NCI-H345 treated with DMSO at 0.1 percent for 48 hours (cell line): ENCODE data around the gene ETNK2.

Experiments
- DNase-seq: peaks from one replicate; lab custom pipeline; 2025; ENCODE audit not compliant: unreplicated experiment; lab: John Stamatoyannopoulos, UW

Gene ETNK2

DNA sequence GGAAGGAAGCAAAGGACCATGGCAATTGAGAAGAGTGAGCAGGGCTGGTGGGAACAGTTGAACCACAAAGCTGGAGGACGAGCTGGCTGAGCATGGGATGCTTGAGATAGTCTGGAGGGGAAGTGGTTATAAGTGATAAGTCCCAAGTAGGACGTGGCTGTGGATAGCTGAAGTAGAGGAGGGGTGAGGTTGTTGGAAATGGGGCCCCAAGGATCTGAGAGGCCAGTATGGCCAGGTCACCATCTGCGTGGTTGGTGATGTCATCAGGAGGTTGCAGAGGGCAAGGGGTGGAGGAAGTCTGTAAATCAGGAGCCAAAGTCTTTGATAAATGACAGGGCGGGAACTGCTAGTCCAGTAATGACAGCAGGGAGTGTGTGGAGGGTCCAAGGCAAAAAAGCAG, 25.3 kb upstream of the ETNK2 start:
- DNase-seq: no peak

DNA sequence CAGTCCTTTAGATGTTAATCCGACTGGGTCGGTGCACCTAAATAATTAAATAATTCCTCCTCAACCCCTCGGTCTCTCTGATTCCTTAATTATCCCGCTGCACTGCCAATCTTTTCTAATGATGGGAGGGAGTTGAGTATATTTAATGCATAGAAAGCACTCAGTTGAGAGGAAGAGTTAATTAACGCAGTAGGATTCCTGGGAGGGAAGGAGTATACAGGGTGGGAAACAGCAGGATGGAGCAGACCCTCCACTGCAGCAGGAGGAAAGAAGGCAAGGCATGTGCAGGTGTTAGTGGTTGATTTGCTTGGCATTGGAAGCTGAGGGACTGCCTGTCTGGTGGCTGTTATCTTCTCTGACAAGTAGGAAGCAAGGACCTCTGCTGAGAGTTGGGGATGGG, 24.2 kb upstream of the ETNK2 start:
- DNase-seq: no peak

DNA sequence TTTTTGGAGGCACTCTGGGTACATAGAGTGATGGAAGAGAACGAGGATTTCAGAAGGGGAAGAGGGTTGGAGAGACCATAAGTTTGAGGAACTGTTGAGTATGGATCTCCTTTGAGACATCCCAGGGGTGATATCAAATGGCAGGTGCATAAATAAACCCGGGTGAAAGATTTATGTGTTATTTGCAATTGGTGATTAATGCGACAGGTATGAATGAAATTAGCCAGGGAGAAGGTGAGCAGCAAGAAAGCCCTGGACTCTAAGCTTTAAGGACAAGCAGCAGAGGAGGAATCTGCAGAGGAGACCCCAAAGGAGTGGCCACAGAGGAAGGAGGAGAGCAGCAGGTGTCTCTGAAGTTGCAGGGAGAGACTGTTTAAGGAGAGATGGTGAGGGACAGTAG, 23.1 kb upstream of the ETNK2 start:
- no peak for DNase-seq

DNA sequence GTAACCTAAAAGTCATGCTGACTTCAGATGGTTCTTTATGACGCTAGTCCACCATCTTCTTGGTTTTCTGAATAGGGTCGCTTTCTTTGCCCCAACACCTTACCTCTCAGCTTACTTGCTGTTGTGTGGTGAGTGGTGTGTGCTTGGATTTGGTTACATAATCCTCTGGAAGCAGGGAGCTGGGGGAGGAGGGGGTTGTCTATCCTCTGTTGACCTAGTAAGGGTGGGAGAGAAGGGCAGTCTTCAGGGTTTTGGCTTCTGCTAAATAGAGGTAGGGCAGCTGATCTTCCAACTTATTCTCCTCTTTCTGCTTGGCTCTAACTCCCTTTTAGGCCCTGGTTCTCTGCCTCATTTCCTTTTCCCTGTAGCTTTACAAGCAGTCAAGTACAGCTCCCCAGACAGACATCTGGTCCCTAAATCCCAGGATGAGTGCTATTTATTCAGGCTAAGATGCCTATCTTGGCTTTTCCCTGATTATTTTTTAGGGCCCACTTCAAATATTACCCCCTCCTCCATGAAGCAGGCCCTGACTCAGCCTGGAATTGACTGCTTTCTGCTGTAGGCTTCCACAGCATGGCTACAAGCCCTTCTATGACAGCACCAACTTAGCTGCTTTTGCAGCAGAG, 20.7 kb upstream of the ETNK2 start:
- DNase-seq: no peak

DNA sequence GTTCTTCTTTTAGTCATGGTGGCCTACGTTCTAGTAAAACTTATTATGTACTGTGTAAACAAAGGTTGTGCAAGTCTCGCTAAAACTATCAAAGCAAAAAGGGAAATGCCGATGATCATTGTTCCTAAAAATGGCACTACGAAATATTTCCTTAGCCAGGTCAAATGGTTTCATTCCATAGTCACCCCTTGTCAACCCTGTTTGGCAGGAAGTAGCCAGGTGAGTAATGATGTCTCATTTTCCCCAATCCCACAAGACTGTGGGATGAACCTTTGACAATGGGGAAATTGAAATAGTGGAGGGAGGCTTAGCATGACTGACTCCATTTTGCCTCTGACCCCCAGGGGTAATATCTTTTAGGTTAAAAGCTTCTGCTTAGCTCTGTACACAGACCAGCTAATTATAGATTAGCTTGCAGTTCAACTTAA, 19.9 kb upstream of the ETNK2 start:
- DNase-seq: no peak

DNA sequence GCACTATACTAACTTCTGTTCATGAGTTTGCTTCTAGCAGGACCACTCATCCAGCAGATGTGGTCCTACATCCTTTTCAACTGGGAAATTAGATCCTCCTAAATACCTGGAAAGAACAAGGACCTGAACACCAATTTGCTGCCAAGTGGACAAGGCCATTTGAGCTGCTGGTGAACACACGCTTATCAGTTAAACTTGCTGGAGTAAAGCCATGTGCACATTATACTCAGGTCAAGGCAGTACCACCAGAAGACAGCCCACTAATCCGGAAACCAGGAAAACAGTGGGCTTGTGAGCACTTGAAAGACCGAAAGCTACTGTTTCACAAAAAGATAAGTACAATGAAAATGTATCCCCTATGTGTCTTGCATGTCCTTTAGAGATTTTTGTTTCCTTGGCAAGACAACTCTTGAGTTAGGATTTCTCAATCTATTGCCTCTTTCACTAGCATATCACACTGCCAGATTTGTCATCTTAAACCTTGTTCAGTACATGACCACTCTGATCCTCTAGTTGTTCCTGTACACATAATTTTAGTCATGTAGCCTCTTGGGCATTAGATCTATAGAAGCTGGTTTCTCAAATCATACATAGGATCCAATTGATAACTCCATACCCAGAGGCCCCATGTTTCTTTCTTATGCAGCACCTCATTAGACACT, 18.8 kb upstream of the ETNK2 start:
- DNase-seq: no peak

DNA sequence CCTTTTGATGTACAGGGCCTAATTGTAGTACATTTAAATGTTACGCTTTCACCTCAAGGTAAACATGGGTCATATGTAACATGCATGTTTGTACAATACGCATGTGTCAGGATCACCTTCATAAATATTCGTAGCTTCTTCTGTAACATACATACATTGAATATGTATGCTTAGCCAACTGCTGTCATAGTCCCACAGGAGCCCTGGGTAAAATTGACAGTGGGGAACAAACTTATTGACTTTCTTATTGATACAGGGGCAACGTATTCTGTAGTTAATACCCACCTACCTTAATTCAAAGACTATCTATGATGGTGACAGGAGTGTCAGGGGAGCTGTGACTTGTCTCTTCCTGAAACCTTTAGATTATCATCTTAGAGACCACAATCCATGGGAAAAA, 18.0 kb upstream of the ETNK2 start:
- DNase-seq: no peak

DNA sequence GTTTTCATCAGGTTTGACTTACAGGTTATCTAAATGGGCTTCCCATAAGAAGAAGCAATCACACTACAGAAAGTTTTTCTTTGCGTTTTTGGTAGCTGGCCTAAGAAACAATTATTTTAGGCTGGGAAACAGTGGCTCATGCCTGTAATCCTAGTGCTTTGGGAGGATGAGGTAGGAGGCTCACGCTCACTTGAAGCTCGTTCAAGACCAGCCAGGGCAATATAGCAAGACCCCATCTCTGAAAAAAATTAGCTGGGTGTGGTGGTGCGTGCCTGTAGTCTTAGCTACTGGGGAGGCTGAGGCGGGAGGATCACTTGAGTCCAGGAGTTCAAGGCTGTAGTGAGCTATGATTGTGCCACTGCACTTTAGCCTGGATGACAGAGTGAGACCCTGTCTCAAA, 15.9 kb upstream of the ETNK2 start:
- DNase-seq: no peak

DNA sequence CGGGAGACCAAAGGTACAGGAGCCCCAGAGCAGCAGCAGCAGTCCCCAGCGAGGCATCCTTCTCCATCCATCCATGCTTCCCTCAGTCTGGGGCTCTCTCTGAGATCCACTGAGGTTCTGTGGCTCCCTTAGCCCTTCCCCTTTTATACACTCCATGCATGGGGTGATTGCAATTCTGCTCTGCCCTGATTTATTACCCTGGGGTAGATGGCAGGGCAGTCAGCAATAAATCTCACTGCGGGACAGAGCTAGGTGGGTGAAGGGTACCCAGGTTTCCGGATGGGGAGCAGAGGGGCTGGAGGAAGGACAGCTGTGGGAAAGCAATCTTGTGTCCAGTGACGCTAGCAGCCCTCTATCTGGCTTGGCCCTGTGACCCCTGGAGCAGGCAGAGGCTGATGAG, 14.4 kb upstream of the ETNK2 start, which contains the start of gene REN:
Gene REN, minus strand, starts transcription at position 119 of the 400 bp plus-strand sequence. Its CDS starts 44 bp downstream, at position 75.
- no peak for DNase-seq

DNA sequence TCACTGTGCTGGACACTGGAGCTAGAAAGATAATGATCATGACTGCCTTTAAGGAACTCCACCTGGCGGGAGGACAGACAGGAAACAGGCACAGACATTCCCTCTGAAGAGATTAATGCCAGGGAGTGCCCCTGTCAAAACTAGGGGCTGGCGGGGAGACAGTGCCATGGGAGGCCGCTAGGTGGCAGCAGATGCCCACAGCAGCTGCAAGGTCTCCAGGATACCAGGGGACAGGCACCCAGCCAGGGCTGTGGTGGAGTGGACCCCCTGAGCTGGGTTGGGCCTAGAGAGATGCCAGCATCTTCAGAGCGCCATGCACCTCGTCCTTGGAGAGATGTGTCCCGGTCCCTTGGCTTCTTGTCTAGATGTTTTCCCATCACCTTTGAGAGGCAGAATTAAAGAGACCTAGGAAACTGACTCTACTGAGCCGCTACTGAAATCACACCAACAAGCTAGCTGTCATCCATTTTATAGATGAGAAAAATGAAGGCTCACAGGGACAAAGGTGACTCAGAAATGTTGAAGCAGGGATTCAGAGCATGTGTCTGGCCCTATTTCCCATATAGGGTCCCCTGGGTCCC, 10.7 kb upstream of the ETNK2 start:
- DNase-seq: peak; percentile 63

DNA sequence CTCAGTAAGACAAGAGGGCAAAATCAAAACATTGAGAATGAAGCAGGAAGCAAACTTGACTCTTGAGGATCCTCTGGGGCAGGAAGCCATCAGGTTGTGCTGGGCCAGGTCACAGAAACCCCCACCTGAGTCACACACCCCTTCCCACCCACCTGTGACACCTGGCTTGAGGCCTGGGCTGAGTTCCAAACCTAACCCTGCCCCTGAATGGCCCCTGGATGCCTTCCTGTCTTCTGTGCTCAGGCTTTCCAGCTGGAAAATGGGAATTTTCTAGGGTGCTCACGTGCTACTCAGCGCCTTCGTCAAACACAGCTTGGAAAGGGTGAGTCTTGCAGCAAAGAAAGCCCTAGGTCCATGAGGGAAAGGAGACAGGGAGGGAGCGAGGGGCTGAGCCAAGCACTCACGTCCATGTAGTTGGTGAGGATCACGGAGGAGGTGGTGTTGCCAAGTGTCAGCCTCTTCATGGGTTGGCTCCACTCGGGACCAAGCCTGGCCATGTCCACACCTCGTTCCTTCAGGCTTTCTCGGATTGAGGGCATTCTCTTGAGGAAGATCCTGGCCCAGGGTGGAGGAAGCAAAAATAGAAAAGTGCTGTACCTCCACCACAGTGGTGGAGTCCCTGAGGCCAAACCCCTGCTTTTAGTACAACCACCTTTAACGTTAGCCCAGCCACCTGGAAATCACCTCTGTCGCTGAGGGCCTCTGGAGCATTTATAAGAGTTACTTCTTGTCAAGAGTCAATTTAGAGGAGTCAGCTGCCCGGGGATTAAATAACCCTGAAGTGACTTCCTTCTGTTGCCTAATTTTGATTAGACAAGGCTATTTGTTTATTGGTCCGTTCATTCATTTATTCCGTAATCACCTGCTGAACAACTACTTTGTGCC, 10.0 kb upstream of the ETNK2 start:
- DNase-seq: no peak

DNA sequence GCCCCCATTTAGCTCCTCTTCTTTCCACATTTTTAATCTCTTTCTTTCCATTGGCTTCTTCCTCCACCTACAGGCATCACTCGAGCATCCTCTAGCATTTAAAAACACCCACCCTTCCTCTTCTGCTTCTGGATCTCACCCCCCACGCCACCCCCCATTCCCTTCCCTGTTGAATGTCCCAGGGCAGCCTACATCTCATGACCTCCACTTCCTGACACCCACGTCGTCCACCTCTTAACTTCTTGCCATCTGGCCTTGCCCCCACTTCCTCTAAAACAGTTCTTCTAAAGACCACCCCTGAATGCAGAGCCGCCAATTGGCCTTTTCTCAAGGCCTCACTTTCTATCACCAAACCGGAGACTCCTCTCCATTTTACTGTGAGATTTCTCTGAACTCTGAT, 6.1 kb upstream of the ETNK2 start:
- no peak for DNase-seq

DNA sequence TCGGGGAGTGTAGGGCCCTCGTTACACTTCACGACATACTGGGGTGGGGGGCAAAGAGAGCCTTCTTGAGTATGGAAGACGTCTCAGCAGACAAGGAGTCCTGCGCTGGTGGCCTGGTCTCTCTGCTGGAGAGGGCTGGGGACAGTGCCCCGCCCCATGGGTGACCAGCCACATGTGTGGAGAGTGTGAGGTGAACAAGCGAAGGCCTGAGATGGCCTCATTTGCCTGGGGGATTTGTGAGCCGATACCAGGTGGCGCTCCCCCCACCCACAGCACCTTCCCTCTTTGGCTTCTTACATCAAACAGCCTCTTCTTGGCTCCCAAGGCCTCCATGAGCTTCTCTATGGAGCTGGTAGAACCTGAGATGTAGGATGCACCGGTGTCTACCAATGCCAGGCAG, 4.0 kb upstream of the ETNK2 start:
- no peak for DNase-seq

DNA sequence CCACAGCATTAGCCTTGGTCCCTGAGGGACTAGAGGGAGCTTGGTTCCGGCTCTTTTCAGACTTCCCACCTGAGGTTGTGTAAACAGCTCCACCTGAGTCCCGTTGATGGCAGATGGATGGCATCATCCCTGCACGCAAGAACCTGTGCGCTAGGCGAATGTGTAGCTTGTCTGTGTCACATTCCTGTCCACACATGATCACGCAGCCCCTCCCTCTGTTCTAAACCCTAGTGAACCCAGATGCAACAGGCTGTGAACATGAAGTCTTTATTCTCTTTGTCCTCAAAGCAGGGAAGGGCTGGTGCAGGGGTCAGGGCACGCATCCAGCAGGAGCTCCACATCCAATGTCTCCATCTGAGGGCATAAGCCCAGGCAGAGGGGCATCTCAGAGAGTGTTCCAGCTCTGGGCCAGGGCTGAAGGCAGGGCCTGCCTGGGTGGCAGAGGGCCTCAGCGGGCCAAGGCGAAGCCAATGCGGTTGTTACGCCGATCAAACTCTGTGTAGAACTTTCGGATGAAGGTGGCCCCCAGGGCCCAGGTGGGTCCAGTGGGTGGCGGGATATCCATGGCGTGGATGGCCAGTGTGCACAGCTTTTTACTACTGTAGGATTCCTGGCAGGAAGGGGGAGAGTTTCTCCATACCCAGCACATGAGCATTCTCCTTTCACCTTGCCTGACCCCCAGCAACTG, 2.9 kb upstream of the ETNK2 start:
- no peak for DNase-seq

DNA sequence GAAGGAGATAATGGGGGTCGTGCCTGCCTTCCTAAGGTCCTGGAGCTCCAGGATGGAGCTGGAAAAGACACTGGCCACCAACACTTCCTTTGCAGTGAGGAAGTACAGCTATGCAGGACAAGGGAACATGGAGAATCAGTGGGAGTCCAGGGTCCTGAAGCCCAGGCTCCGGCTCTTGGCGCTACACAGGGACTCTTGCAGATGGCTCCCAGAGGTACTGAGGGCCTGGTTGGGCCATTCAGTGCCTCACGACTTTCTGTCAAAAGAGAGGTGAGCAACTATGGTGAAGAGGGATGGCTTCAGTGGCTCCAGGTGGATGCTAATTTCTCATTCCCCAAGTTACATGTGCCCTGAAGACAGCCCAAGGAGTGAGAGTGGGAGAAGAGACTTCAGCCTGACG, 1.8 kb upstream of the ETNK2 start:
- no peak for DNase-seq

DNA sequence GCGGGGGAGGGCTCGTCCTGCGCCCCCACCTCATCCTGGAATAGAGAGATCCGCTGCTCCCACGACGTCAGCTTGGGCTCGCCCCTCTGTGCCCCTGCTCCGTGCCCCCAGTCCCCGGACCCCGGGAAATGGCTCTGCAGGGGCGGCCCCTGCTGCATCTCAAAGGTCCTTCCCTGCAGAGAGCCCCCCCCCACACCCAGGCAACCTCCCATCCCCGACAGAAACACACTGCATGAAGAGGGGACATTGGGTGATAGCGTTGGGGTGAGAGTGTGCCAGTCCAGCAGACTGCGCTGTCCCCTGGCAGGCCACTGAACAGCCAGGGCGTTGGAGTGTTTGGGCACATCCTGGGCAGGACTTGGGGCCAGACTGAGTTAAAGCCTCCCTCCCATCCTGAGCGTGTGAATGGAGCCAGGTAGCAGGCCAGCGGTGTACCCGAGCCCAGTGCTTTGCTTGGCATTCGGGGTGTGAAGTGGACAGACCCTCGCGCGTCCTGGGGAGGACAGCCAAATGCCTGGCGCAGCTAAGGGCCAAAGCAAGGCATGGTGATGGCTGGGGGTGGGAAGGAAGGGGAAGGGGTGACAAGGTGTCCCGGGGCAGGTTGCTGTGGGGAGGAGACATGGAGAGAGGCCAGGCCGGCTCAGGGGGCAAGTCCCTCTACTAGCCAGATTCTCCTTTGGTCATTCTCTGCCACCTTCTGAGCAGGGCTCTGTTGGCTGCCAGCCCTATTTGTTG, 633 bp upstream of the ETNK2 start:
- DNase-seq: no peak

DNA sequence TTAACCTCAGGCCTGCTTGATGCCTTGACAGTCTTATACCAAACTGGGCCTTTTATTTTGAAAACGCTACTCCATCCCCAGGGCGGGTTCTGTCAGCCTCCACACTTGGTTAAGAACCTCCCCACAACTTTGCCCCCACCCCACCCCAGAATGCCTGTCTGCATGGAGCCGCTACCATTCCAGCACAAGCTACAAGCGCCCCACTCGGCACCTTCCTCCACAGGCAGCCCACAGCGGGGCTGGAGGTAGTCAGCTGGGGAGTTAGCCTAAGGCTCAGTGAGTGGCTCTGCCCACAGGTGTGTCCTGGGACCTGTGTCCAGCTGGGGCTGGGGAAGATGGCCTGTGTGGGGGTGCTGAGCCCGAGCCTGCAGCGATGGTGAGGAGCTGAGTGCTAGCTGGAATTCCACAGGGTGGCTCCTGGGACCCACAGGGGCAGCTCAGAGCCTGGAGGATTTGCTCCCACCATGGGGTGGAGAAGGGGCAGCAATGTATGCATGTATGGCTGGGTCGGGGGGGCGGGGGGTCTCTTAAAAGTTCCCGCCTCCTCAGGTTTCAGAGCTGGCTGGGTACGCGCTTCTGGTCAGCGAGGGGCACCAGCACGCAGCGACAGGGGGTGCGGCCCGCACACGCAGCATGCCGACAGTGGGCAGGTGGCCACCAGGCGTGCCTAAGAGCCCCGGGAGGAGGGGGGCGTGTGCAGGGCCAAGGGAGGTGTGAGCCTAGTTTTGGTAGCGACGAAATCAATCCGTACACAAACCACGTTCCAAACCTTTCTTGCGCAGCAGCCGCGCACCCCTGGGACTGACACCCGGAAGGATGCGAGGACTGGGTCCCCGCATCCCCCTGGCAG, 917 bp downstream of the ETNK2 start:
- DNase-seq: no peak

DNA sequence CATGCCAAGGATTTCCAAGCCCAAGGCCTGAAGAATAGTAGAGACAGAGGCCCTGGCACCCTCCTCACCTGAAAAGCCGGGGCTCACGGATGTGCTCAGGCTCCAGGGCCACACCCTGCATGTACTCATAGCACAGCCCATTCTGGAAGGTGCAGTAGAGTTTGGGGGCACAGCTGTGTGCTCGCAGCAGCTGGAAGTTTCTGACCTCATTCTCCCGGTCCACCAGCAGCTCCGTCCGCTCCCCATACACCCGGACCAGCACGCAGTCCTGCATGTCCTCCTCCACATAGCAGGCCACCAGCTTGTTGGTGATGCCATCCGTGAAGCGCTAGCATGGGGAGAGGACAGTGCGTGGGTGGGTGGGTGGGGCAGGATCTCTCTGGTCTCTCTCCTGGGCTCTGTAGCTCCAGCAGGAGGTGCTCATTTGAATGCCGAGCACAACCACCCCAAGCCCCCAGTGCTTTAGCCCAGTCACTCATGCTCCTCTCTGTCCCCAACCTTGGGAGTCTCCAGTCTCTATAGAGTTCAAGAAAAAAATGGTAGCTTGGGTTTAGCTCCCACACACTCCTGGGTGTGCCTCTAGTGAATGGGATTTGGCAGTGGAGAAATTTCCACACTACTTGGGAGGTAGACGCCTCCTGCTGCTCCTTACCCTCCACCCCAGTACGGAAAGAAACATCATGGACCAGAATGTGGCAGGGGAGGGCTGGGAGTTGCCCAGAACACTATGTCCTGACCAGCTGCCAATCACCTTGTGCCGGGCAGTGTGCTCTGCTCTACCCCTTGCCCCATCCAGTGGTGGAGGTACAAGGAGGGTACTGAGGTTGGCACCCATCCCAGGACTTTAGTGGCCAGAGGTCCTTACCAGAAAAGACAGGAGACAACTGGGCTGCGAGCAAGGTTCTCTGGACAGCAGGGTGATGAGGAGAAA, 1.9 kb downstream of the ETNK2 start:
- no peak for DNase-seq
